HG02588 (cell line): ENCODE measurements around the gene ZNF532.
"Not testable (repeated sequence)": the region's sequence is repeated elsewhere in the genome, so short reads cannot be mapped to it uniquely, and the experiment has no call there.

Source experiments
- ATAC-seq: cut with Tn5 transposase; IDR thresholded peaks from one replicate; pipeline ENCODE4 v1.9.1; 2021; ENCODE audit warnings: mild to moderate bottlenecking, moderate library complexity; ENCODE audit not compliant: unreplicated experiment

Gene ZNF532

GRCh38 chr18:58864146-58865032, at the start of gene ZNF532:
Gene ZNF532, plus strand, starts transcription at chr18:58864877. CDS start in a region left out here.
- no peak for ATAC-seq

GRCh38 chr18:58819051-58819450, 45.6 kb upstream of the ZNF532 start:
- no peak for ATAC-seq

- no peak for ATAC-seq
Observed at GRCh38 chr18:58820251-58820650, 44.4 kb upstream of the ZNF532 start.

GRCh38 chr18:58822944-58823343, 41.7 kb upstream of the ZNF532 start:
- ATAC-seq: no peak

GRCh38 chr18:58823412-58823811, 41.3 kb upstream of the ZNF532 start:
- ATAC-seq: no peak

DNA sequence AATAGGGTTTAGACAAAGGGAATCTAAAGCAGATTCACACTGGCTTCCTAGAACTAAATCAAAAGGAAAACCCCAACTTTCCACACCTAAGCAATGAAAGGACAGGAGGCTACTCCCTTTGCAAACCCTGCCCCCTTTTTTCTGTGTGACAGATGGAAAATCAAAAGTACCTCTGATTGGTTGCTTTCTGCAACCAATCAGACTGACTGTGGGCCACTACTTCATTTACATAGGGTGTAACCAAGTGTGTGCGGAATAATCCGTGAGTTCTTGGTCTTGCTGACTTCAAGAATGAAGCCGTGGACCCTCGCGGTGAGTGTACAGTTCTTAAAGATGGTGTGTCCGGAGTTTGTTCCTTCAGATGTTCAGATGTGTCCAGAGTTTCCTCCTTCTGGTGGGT, 37.8 kb upstream of the ZNF532 start:
- ATAC-seq: not testable (repeated sequence)

- no peak for ATAC-seq
Observed at GRCh38 chr18:58827428-58827827, 37.2 kb upstream of the ZNF532 start.

DNA sequence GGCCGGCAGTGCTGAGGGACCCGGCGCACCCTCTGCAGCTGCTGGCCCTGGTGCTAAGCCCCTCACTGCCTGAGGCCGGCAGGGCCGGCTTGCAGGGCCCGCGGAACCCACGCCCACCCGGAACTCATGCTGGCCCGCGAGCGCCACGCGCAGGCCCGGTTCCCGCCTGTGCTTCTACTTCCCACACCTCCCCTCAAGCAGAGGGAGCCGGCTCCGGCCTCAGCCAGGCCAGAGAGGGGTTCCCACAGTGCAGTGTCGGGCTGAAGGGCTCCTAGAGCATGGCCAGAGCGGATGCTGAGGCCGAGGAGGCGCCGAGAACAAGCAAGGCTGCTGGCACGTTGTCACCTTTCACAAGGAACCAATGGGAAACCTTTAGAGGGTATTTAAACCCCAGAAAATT, 36.8 kb upstream of the ZNF532 start:
- ATAC-seq: no peak

DNA sequence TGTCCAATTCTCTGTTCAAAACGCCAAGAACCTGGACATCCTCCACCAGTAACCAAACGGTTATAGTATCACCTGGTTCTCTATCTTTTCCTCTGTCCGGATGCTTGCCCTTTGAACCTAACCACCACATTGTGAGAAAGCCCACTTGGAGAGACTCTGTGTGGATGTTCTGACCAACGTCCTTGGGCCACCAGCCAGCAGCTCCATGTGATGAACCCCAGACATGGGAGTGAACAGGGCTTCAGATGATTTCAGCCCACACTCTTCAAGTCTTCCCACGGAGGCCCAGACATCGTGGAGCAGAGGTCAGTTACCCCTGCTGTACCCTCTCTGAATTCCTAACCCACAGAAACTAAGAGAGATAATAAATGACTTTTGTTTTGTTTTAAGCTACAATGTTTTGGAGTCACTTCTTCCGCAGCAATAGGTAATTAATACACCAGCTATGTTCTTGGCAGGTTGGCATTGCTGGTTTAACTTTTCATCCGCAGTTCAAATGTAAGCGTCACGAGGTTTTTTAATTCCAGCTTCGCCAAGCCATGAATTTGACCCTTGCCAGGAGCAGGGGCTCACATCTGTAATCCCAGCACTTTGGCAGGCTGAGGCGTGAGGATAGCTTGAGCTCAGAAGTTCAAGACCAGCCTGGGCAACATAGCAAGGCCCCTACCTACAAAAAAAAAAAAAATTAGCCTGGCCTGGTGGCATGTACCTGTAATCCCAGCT, 36.1 kb upstream of the ZNF532 start:
- no peak for ATAC-seq

DNA sequence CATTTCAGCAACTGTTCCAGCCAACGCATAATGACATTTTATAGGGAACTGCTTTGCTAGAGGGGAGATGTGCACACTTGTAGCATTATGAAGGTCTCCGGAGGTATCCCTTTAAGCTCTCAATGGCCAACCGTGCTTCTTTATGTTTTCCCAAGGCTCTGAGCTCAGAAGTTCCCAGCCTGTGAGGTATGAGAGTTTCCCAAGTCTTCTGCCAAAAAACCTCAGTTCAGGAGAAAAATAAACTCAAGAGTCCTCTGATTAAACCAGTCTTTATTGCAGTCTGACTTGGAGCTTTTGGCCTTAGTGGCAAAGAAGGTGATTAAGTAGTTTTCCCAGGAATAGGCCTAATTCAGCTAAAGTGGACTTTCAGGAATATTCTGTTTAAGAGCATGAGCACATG, 35.4 kb upstream of the ZNF532 start:
- no peak for ATAC-seq

DNA sequence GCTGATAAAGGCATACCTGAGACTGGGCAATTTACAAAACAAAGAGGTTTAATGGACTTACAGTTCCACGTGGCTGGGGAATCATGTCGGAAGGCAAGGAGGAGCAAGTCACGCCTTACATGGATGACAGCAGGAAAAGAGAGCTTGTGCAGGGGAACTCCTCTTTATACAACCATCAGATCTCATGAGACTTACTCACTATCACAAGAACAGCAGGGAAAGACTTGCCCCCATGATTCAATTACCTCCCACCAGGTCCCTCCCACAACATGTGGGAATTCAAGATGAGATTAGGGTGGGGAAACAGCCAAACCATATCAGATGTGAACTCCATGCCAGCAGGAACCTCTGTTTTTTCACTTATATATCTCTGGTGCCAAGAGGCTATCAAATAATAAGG, 34.8 kb upstream of the ZNF532 start:
- not testable (repeated sequence) for ATAC-seq

- ATAC-seq: no peak
Observed at GRCh38 chr18:58831606-58832005, 33.1 kb upstream of the ZNF532 start.

DNA sequence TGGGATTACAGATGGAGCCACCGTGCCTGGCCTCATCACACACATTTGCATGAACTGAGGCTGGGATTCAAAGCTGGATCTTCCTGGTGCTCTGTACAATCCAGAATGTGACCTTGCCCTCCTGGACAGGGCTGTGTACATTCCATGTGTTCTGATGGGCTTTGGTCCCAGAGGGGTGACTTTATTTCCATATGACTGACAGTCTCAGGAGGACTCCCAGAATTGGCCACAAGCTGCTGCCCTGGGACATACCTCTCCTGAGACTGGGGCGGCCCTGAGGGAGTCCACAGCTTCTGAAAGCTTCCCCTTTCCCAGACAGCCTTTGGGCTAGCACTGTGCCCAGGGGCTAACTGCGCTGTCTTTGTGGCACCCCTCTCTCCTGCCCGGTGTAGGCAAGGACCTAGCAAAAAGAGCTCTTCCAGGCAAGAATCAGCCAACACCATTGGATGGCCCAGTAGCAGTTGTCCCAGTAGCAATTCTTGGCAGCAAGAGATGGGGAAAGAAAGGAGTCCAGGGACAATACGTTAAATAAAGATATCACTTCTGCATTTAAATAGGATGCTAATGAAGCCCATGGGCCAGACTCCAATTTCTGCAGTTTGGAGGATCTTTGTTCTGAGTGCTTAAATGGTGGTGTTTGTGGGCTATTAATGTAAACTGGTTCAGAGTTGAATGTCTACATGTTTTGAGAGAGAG, 26.4 kb upstream of the ZNF532 start:
- no peak for ATAC-seq

- no peak for ATAC-seq
Observed at GRCh38 chr18:58838946-58839345, 25.7 kb upstream of the ZNF532 start.

GRCh38 chr18:58842978-58843687, 21.5 kb upstream of the ZNF532 start:
- no peak for ATAC-seq

GRCh38 chr18:58843688-58844035, 21.0 kb upstream of the ZNF532 start:
- ATAC-seq: no peak

DNA sequence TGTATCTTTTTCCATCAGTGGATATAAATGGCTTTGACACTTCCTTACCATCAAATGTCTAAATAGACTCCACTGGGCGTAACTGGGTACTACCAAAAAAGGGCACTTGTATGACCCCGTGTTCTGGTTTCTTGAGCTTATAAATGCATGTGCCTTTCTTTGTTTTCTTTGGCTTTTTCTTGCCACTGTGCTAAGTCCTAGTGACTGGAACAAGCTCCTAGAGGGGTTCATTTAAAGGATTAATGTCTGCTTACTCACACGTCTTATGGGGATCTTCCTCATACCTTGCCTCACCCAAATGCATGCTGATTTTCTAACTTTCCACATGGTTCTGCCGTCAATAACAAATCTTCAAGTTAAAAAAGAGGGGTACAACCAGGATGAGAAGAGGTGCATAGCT, 19.8 kb upstream of the ZNF532 start:
- ATAC-seq: no peak

GRCh38 chr18:58845928-58846724, 18.6 kb upstream of the ZNF532 start:
- no peak for ATAC-seq

DNA sequence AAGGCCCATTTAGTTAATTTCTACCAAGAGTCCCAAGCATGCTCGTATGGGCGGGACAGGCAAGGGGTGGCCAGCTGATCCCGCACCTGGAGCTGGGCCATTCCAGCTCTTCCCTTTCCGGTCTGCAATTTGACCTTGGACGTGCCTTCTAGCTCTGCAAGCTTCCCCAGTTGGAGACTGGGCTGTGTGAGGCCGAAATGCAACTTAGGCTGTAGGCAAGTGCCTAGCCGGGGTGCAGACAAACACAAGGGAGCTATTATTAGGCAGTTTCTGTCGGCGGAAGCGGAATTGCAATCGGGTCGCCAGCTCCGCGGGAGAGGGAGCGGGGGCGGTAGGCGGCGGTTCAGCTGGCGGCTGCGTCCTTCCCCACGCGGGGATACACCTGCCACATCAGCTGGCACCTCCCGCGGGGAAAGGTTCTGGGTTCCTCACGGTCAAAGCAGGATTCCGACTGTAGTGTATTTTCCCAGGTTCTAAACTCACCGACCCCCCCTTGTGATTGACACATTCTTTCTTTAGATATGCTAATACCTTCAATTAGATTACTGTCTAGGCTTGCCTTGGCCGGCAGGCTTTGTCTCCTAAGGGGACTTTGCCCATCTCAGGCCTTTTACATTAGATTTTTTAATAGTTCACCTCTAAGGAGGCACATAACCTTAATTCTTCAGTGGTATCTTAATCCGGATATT, 17.1 kb upstream of the ZNF532 start:
- no peak for ATAC-seq

DNA sequence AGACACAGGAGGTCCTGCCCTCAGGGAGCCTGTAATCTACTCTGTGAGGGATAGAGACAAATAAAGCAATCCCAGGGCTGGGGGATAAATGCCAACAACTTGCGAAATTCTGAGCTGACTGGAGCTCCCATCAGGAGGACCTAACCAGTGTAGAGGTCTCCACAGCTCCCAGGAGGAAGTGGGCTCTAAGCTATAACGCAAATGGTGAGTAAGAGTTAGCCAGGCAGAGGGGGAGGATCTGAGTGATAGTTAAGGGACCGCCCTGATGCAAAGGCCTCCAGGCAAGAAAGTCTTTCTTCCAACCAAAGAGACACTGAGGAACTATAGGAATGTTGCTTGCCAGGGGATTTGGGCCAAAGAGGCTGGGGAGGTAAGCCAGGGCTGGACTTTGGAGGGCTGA, 16.0 kb upstream of the ZNF532 start:
- ATAC-seq: no peak
